C4-2B (cell line): ENCODE results near the gene ADGRA3.

ENCODE experiments used
- ZFX ChIP-seq: fragments of 450-650 bp; IDR thresholded peaks from 2 replicates; pipeline ENCODE4 v1.6.1; 2017
- TF ChIP-seq, protein P1 (sequence below): fragments of 450-650 bp; conservative IDR thresholded peaks from 2 replicates; pipeline ENCODE4 v1.5.1; 2017; ENCODE audit warnings: mild to moderate bottlenecking

DNA sequence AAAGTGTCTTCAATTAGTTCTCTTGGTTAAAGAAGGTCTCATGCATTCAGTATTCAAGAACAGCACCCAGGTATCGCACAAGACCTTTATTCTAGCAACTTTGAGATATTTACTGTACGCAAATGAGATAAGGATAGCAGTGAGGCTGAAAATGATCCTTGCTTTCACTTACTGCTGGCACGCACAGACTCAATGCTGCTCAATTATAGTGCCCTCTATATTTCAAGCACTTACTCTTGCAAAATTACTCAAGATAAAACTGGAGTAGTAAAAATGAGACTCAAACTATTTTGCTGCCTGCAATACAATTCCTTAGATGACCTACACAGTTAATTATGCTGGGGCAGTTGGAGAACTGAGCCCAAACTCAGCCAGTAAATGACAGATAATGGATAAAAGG is 60.9 kb downstream of the ADGRA3 start:
- TF ChIP-seq, protein P1, sequence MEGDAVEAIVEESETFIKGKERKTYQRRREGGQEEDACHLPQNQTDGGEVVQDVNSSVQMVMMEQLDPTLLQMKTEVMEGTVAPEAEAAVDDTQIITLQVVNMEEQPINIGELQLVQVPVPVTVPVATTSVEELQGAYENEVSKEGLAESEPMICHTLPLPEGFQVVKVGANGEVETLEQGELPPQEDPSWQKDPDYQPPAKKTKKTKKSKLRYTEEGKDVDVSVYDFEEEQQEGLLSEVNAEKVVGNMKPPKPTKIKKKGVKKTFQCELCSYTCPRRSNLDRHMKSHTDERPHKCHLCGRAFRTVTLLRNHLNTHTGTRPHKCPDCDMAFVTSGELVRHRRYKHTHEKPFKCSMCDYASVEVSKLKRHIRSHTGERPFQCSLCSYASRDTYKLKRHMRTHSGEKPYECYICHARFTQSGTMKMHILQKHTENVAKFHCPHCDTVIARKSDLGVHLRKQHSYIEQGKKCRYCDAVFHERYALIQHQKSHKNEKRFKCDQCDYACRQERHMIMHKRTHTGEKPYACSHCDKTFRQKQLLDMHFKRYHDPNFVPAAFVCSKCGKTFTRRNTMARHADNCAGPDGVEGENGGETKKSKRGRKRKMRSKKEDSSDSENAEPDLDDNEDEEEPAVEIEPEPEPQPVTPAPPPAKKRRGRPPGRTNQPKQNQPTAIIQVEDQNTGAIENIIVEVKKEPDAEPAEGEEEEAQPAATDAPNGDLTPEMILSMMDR, result no peak
- TF ChIP-seq ZFX, result no peak
